Upper lobe of left lung (tissue), 6 donors: ENCODE measurements around the gene DHRS2. TPM values are rescaled to one million over a fixed set of nuclear protein-coding genes. Genes with fewer than 3 reads are reported as not detected.
"Not testable (repeated sequence)": the region's sequence is repeated elsewhere in the genome, so short reads cannot be mapped to it uniquely, and the experiment has no call there.

Source experiments
- ATAC-seq, 2 donors: fragments of 200-7000 bp; cut with Tn5 transposase; one replicate each; pipeline ENCODE4 v1.9.1; 2022; ENCODE audit warnings: mild to moderate bottlenecking in 2 of 2, moderate library complexity in 2 of 2; ENCODE audit not compliant: low FRiP score in 2 of 2
- DNase-seq, 2 donors: peaks; one replicate each; pipeline ENCODE4 v3.0.0-alpha.2; 2019 to 2020
- H3K27ac ChIP-seq, 4 donors: fragments of 200-600 bp; sonication (generic); one replicate each; pipeline ENCODE4 v1.5.1; 2016 to 2019
- H3K27me3 ChIP-seq, 4 donors: fragments of 200-600 bp; sonication (generic); one replicate each; pipeline ENCODE4 v1.5.1; 2017 to 2019
- H3K36me3 ChIP-seq, 4 donors: fragments of 200-600 bp; sonication (generic); one replicate each; pipeline ENCODE4 v1.5.1; 2016 to 2019
- H3K4me1 ChIP-seq, 4 donors: fragments of 200-600 bp; sonication (generic); one replicate each; pipeline ENCODE4 v1.5.1; 2018 to 2019
- H3K4me3 ChIP-seq, 4 donors: fragments of 200-600 bp; sonication (generic); one replicate each; pipeline ENCODE4 v1.5.1; 2017 to 2019; ENCODE audit warnings: mild to moderate bottlenecking in 2 of 4, moderate library complexity in 1 of 4
- H3K9me3 ChIP-seq, 4 donors: fragments of 200-600 bp; sonication (generic); one replicate each; pipeline ENCODE4 v1.5.1; 2018 to 2019
- CTCF ChIP-seq, 6 experiments: fragments of 450-650 bp in 4 of 6; fragments of 200-600 bp in 2 of 6; sonication (generic) in 2 of 6; IDR thresholded peaks; one replicate each; pipeline ENCODE4 v1.5.1; 2016 to 2019; ENCODE audit warnings: antibody characterized with exemption in 6 of 6
- EP300 ChIP-seq, 4 donors: sonication (generic); formaldehyde crosslinking; IDR thresholded peaks; one replicate each; pipeline ENCODE4 v1.5.1; 2017; ENCODE audit warnings: antibody characterized with exemption in 4 of 4, control low read depth in 2 of 4
- POLR2A ChIP-seq, 4 donors: fragments of 450-650 bp; IDR thresholded peaks; one replicate each; pipeline ENCODE4 v1.5.1; 2016 to 2017; ENCODE audit warnings: antibody characterized with exemption in 4 of 4, mild to moderate bottlenecking in 2 of 4
- POLR2AphosphoS5 ChIP-seq, 2 donors: sonication (generic); formaldehyde crosslinking; IDR thresholded peaks; one replicate each; pipeline ENCODE4 v1.5.1; 2017; ENCODE audit warnings: antibody characterized with exemption in 2 of 2
- WGBS, 2 donors: methylation state at CpG; one replicate each; pipeline ENCODE4 v1.1.5; 2017 to 2018; 5-methylcytosine and 5-hydroxymethylcytosine counted together
- total RNA-seq, 6 donors: library from RNA; depleted of rRNA in 4 of 6; stranded (reverse); fragments of >200 nt in 4 of 6; gene quantifications; one replicate each; pipeline versions ENCODE4 v1.1.0 to v1.2.1, GENCODE V29; 2016 to 2021
- donor health status: DM: no; HTN: no; CAD: no; lungs with moderate emphysema.
- donor health status: DM: no; HTN: yes; CAD: no; lungs with severe emphysema.

The DHRS2 gene
- 1 to 10 TPM in 2 of 6 donors, under 1 TPM in 3, not detected in 1; 0.30 to 5.2 (median 0.76) TPM for total RNA-seq

GRCh38 chr14:23636317-23637211, at the start of gene DHRS2:
Gene DHRS2, plus strand, starts transcription at chr14:23636364. Its CDS starts 2,501 bp downstream, at chr14:23638865.
- no peak for DNase-seq
- Histone ChIP-seq H3K4me3 (no peak within 1 kb of the TSS), H3K9me3 (no peaks in the 10 kb centered on the region), H3K27ac (no peak within 1 kb of the TSS), H3K36me3 (no peaks in the 10 kb centered on the region), H3K27me3 (no peaks in the 10 kb centered on the region), H3K4me1 (peaks cover 4 to 8% (median 7%) of the 10 kb centered on the region in 4 donors)
- TF ChIP-seq CTCF (IDR thresholded peaks at IDR 0.05) = no peak
- TF ChIP-seq EP300 (IDR thresholded peaks at IDR 0.05) = no peak
- no peak for TF ChIP-seq POLR2A (IDR thresholded peaks at IDR 0.05)
- no peak for TF ChIP-seq POLR2AphosphoS5 (IDR thresholded peaks at IDR 0.05)
- no peak for ATAC-seq
- WGBS, 2 donors = 93% methylated on average over 23 of the region's 23 CpGs

DNA sequence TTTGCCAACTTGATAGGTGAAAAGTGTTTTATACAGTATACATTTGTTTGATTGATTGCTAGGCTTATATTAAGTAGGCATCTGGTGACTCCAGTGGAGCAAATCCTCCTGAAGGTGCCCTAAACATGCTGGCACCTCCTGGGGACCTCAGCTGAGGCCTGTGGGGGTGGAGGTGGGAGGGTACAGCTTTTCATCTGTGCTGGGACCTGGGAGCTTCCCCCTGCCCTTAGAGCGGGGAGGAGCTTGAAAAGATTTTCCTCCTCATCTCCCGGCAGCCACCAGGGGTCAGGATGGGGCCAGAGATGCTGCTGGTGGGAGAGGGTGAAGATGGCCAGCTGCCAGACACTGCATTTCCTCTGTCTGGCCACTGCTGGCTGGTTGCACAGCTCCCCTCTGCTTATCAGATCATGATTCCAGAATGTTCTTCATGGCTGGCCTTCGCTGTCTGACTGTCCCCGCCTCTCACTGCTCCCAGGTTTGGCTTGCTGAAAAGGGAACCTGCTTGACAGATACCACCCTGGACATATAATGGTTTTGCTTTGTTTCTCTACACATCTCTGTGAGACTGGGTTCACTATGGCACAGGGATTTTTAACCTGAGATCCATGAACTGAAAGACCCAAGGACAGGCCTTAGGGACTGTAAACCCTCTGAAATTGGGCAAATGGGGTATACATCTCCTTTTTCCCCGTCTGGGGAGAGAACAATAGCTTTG, 47.1 kb upstream of the DHRS2 start:
- Histone ChIP-seq H3K36me3 (no peaks in the 10 kb centered on the region), H3K4me3 (no peak overlapping the region), H3K27ac (no peak overlapping the region), H3K9me3 (no peaks in the 10 kb centered on the region), H3K27me3 (no peaks in the 10 kb centered on the region), H3K4me1 (peaks cover 3 to 9% (median 5%) of the 10 kb centered on the region in 4 donors)
- 13 to 14% methylated on average over 5 of the region's 5 CpGs for WGBS, 2 donors
- peak; percentile 96 to 97 for ATAC-seq
- peak; percentile 76 to 94 (median 80) for TF ChIP-seq CTCF (IDR thresholded peaks at IDR 0.05)
- TF ChIP-seq EP300 (IDR thresholded peaks at IDR 0.05) = no peak
- TF ChIP-seq POLR2AphosphoS5 (IDR thresholded peaks at IDR 0.05) = no peak
- TF ChIP-seq POLR2A (IDR thresholded peaks at IDR 0.05) = no peak
- DNase-seq = peak in 1 of 2 donors; percentile 91

DNA sequence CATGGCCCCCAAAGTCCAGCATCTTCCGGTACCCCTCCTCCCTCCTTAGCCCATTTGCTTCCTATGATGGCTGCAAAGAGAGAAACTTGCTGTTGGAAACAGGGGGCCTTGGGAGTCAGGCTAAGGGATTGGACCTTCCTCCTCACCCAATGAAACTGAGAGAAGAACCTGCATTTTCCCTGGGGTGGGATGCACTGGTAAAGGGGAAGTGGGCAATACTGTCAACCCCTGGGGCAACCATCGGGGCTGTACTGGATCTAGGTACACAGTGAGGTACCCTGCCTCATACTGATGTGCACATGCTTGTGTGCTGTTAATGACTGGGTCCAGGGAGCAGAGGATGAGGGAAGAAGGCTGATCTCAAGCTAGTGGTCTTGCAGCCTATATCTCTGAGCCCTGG, 46.6 kb upstream of the DHRS2 start:
- H3K36me3 ChIP-seq = no peaks in the 10 kb centered on the region
- H3K27ac ChIP-seq = no peak overlapping the region
- no peaks in the 10 kb centered on the region for H3K27me3 ChIP-seq
- H3K9me3 ChIP-seq = no peaks in the 10 kb centered on the region
- TF ChIP-seq POLR2A (IDR thresholded peaks at IDR 0.05) = no peak
- TF ChIP-seq EP300 (IDR thresholded peaks at IDR 0.05) = no peak
- TF ChIP-seq POLR2AphosphoS5 (IDR thresholded peaks at IDR 0.05) = no peak
- TF ChIP-seq CTCF (IDR thresholded peaks at IDR 0.05) = no peak
- peak; percentile 23 to 49 for ATAC-seq
- DNase-seq = no peak
- H3K4me1 ChIP-seq = peaks cover 3 to 9% (median 5%) of the 10 kb centered on the region in 4 donors
- H3K4me3 ChIP-seq = no peak overlapping the region
- WGBS, 2 donors = 91 to 100% methylated on average over 2 of the region's 2 CpGs

DNA sequence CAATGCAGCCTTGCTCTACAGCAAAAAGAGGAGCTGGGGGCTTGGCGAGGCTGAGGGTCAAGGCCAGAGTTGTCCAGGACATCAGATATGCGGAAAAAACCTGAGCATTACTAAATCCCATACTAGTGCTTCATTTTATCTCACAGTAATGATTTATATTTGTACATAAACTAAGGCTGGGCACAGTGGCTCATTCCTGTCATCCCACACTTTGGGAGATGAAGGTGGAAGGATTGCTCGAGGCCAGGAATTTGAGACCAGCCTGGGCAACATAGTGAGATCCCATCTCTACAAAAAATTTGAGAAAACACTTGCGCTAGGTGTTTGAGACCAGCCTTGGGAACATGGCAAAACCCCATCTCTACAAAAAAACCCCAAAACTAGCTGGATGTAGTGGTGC, 46.0 kb upstream of the DHRS2 start:
- no peaks in the 10 kb centered on the region for H3K27me3 ChIP-seq
- no peak overlapping the region for H3K4me3 ChIP-seq
- no peaks in the 10 kb centered on the region for H3K36me3 ChIP-seq
- no peak for TF ChIP-seq EP300 (IDR thresholded peaks at IDR 0.05)
- no peak for TF ChIP-seq POLR2A (IDR thresholded peaks at IDR 0.05)
- TF ChIP-seq POLR2AphosphoS5 (IDR thresholded peaks at IDR 0.05) = no peak
- TF ChIP-seq CTCF (IDR thresholded peaks at IDR 0.05) = no peak
- 92 to 95% methylated on average over 4 of the region's 4 CpGs for WGBS, 2 donors
- no peaks in the 10 kb centered on the region for H3K9me3 ChIP-seq
- DNase-seq (no peak), ATAC-seq (no peak)
- no peak overlapping the region for H3K27ac ChIP-seq
- peaks cover 3 to 9% (median 5%) of the 10 kb centered on the region in 4 donors for H3K4me1 ChIP-seq

DNA sequence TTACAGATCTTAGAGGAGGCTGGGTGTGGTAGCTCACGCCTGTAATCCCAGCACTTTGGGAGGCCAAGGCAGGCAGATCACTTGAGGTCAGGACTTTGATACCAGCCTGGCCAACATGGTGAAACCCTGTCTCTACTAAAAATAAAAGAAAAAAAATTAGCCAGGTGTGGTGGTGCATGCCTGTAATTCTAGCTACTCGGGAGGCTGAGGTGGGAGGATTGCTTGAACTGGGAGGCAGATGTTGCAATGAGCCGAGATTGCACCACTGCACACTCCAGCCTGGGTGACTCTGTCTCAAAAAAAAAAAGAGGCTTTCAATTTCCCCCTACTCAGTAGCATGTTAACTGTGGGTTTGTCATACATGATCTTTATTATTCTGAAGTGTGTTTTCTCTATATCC, 42.0 kb upstream of the DHRS2 start:
- WGBS, 2 donors = 69 to 96% methylated on average over 3 of the region's 3 CpGs
- H3K36me3 ChIP-seq, H3K4me3 ChIP-seq, H3K9me3 ChIP-seq, ATAC-seq, DNase-seq, H3K27ac ChIP-seq, H3K27me3 ChIP-seq, H3K4me1 ChIP-seq: not testable (repeated sequence)
